Neural cell (in vitro differentiated cells): ENCODE measurements around the gene LMO4.

ENCODE experiments used
- EP300 ChIP-seq: fragments of 450-650 bp; conservative IDR thresholded peaks from 2 replicates; pipeline ENCODE4 v1.6.1; 2014; ENCODE audit warnings: antibody characterized with exemption, mild to moderate bottlenecking, moderate library complexity; ENCODE audit not compliant: poor library complexity, severe bottlenecking
- EZH2 ChIP-seq: fragments of 200-600, 300-800 bp; shearing (Covaris generic), sonication (generic); IDR thresholded peaks from 2 replicates; pipeline ENCODE4 v1.6.1; 2014; ENCODE audit warnings: antibody characterized with exemption, low read length, borderline replicate concordance, mild to moderate bottlenecking; ENCODE audit not compliant: insufficient read depth, poor library complexity, severe bottlenecking
- MXI1 ChIP-seq: fragments of 450-650 bp; conservative IDR thresholded peaks from 2 replicates; pipeline ENCODE4 v1.6.1; 2014; ENCODE audit warnings: antibody characterized with exemption, mild to moderate bottlenecking; ENCODE audit not compliant: poor library complexity, severe bottlenecking
- POLR2AphosphoS5 ChIP-seq: IDR thresholded peaks from 2 replicates; pipeline ENCODE4 v1.6.1; 2012
- RAD21 ChIP-seq: fragments of 450-650 bp; conservative IDR thresholded peaks from 2 replicates; pipeline ENCODE4 v1.6.1; 2014; ENCODE audit warnings: antibody characterized with exemption, mild to moderate bottlenecking, moderate library complexity
- SMC3 ChIP-seq: fragments of 450-650 bp; conservative IDR thresholded peaks from 2 replicates; pipeline ENCODE4 v1.6.1; 2014; ENCODE audit warnings: antibody characterized with exemption, mild to moderate bottlenecking, moderate library complexity; ENCODE audit not compliant: poor library complexity
- TAF1 ChIP-seq: IDR thresholded peaks from 2 replicates; pipeline ENCODE4 v1.6.1; 2012; ENCODE audit warnings: low read depth
- TF ChIP-seq, protein P1 (sequence below): fragments of 450-650 bp; IDR thresholded peaks from 2 replicates; pipeline ENCODE4 v1.5.1; 2014; ENCODE audit warnings: antibody characterized with exemption, mild to moderate bottlenecking, moderate library complexity; ENCODE audit not compliant: poor library complexity, severe bottlenecking
- TF ChIP-seq, protein P2 (sequence below): IDR thresholded peaks from 2 replicates; pipeline ENCODE4 v1.6.1; 2012; ENCODE audit warnings: borderline replicate concordance

GRCh38 chr1:87334351-87335174, 5.9 kb downstream of the LMO4 start:
- TF ChIP-seq, protein P1, sequence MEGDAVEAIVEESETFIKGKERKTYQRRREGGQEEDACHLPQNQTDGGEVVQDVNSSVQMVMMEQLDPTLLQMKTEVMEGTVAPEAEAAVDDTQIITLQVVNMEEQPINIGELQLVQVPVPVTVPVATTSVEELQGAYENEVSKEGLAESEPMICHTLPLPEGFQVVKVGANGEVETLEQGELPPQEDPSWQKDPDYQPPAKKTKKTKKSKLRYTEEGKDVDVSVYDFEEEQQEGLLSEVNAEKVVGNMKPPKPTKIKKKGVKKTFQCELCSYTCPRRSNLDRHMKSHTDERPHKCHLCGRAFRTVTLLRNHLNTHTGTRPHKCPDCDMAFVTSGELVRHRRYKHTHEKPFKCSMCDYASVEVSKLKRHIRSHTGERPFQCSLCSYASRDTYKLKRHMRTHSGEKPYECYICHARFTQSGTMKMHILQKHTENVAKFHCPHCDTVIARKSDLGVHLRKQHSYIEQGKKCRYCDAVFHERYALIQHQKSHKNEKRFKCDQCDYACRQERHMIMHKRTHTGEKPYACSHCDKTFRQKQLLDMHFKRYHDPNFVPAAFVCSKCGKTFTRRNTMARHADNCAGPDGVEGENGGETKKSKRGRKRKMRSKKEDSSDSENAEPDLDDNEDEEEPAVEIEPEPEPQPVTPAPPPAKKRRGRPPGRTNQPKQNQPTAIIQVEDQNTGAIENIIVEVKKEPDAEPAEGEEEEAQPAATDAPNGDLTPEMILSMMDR = no peak
- TF ChIP-seq EZH2 = no peak
- TF ChIP-seq EP300 = no peak
- TF ChIP-seq MXI1 = no peak
- TF ChIP-seq, protein P2, sequence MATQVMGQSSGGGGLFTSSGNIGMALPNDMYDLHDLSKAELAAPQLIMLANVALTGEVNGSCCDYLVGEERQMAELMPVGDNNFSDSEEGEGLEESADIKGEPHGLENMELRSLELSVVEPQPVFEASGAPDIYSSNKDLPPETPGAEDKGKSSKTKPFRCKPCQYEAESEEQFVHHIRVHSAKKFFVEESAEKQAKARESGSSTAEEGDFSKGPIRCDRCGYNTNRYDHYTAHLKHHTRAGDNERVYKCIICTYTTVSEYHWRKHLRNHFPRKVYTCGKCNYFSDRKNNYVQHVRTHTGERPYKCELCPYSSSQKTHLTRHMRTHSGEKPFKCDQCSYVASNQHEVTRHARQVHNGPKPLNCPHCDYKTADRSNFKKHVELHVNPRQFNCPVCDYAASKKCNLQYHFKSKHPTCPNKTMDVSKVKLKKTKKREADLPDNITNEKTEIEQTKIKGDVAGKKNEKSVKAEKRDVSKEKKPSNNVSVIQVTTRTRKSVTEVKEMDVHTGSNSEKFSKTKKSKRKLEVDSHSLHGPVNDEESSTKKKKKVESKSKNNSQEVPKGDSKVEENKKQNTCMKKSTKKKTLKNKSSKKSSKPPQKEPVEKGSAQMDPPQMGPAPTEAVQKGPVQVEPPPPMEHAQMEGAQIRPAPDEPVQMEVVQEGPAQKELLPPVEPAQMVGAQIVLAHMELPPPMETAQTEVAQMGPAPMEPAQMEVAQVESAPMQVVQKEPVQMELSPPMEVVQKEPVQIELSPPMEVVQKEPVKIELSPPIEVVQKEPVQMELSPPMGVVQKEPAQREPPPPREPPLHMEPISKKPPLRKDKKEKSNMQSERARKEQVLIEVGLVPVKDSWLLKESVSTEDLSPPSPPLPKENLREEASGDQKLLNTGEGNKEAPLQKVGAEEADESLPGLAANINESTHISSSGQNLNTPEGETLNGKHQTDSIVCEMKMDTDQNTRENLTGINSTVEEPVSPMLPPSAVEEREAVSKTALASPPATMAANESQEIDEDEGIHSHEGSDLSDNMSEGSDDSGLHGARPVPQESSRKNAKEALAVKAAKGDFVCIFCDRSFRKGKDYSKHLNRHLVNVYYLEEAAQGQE = no peak
- TF ChIP-seq POLR2AphosphoS5 = no peak
- TF ChIP-seq TAF1 = no peak
- TF ChIP-seq RAD21 = no peak
- TF ChIP-seq SMC3 = no peak
